Measurements from ENCODE around the gene HMGN4.

- TF ChIP-seq CTCF (IDR thresholded peaks at IDR 0.05) (no peak), POLR2AphosphoS5 (IDR thresholded peaks at IDR 0.05) (no peak), POLR2A (IDR thresholded peaks at IDR 0.05) (no peak)
Observed at GRCh38 chr6:26489996-26490964, 47.9 kb upstream of the HMGN4 start.

All from prostate gland (tissue), 2 donors.